NCI-H1930 (cell line): Measurements from ENCODE around the gene PEMT.
"Not testable (repeated sequence)": the region's sequence is repeated elsewhere in the genome, so short reads cannot be mapped to it uniquely, and the experiment has no call there.

Experiments used
- DNase-seq, 2 experiments: peaks; one replicate each; lab custom pipeline; 2025; lab: John Stamatoyannopoulos, UW

PEMT gene

DNA sequence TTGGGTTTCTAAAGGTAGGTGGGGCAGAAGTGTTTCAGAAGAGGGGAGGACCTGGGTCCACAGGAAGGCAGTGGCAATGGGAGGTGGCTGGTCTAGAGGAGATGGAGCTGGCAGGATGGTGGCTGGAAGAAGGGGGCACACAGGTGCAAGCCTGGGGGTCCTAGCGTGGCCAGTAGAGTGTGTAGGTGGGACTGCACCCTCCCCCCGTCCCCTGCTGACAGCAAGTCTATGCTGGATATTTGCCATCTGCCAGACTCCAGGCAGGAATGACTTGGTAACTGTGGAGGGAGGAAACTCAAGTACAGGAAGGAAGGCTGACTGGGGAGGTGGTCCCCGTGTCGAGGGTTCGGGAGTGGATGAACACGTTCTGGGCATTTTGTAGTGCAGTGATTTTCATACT is 106.1 kb downstream of the PEMT start:
- no peak for DNase-seq

DNA sequence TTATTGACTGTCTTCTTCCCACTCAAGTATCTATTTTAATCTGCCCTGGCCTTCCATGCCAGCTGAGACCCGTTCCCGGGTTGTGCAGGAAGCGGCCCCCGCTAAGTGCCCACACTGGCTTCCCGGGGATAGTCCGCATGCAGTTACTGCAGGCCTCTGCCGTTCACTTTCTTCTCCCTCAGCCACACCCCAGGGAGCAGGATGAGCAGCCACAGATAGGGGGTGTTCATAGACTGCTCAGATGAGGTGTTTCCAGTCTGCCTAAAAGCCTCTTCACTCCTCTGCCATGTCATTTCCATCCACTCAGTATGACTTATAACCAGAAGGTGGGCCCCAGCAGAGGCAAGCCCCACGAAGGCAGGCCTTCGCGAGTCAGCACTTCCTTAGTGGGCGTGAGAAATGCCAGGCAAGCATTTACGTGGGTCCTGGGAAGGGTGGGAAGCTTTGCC is 107.0 kb downstream of the PEMT start:
- DNase-seq = no peak

DNA sequence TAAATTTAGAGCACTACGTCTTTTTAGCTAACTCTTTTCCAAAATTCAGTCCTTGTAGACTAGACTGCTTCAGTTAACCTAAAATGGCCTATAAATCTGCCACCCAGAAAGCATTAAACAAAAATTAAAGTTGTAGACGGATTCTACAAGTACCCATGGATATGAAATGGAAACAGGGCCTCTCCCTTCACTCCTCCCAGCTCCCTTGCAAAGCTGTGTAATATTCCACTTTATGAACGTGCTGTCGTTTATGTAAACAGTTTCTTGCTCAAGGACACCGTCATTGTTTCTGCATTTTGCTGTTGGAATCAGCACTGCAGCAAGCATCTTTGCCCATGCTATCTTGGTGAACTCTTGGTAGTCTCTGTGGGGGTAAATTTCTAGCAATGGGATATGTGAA is 109.6 kb downstream of the PEMT start:
- no peak for DNase-seq

DNA sequence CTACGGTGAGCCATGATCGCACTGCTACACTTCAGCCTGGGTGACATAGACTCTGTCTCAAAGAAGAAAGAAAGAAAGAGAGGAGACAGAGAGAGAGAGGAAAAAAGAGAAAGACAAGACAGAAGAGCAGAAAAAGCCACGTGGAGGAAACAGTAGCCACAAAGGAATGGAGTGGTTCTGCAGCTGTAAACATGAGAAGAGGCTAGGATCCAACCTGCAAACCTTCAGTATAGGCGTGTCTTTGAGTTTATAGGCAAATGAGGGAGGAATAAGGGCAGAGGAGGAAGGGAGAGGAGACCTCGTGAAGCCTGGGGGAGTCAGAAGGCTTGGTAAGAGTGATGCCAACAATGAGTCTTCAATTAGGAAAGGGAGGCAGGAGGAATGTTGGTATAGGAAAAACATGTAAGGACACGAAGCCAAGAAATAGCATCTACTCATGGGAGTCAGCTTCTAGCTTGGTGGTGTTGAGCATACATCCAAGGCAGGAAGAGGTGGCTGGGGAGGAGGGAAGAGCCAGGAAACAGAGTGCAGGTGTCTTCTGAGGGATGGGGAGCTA is 110.8 kb downstream of the PEMT start:
- no peak for DNase-seq

DNA sequence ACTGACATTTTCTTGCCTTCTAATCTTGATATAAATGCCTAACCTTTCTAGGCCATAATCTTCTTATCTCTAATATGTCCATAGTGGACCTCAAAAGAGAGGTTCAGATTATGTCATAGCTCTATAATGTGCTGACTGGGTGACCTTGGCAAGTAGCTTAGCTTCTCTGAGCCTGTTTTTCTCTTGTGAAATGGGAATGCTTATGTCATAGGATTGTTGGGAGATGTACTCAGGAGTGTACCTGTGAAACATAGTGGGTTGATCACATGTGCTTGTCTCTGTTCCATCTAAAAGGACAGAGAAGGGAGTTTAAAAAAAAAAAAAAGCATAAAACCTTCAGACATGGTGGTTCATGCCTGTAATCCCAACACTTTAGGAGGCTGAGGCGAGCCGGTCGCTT is 112.3 kb downstream of the PEMT start:
- no peak for DNase-seq

DNA sequence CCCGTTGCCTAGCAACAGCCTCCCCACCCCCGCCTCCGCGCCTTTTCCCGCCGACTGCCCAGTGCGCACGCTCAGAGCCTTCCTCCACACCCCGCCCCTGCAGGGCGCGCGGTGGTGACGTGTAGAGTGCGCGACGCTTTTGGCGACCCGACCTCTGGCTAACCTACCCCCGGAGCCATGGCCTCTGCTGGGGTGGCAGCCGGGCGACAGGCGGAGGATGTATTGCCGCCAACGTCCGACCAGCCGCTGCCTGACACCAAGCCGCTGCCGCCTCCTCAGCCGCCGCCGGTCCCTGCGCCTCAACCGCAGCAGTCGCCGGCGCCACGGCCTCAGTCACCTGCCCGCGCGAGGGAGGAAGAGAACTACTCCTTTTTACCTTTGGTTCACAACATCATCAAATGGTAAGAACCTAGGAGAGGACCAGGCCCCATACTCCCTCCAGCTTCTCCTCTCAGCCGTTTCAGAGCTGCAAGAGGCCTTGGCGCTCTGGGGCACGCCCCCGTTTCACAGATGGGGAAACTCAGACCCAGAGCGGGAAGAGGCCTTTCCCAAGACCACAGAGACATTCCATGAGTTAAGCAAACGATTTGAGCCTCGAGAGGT is 114.5 kb downstream of the PEMT start, which contains the start of gene MED9:
TSS of gene MED9 (plus strand) at position 136 of the 603 bp plus-strand sequence. CDS start at position 178, 42 bp downstream.
- peak; percentile 86 to 94 for DNase-seq

DNA sequence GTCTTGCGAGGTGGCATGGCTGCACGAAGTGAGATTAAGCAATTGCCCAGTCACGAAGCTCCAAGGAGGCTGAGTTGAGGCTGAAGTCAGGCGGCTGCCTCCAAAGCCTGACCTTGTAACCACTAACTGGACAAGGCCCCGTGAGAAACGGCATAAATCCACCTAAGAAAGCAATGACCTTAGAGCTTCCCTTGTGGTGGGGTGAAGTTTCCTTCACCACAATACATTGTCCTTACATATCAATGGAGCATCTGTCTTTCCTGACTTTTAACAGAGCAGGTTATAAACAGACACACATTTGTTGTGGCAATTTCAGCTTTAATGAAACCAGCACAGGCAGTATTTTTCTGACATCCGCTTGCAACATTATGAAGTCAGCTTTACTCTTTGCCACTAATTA is 117.2 kb downstream of the PEMT start:
- no peak for DNase-seq

DNA sequence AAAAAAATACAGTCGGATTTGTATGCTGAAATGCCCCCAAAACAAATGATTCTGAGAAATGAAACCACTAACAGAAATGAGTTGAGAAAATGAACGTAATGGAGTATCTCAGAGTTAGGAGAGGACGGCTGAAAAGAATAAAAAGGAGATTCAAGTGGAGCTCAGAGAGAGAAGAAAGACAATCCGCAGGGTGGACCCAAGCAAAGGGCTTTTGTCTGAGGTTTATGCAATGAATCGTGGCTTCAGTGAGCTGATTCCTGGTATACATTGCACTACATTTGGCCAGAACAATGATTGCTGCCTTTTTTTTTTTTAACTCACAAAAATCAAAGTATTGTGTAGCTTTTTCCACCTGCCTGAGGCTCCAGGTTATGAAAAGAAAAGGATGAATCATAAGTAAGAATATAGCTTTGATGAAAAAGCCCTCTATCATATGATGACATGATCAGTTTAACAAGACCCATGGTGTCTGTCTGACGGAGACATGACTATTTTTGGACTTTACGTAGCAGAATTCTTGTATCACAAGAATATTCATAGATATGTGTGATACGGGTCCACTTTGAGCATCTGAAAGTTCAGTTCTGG is 119.1 kb downstream of the PEMT start:
- DNase-seq = peak in 1 of 2 experiments; percentile 24

DNA sequence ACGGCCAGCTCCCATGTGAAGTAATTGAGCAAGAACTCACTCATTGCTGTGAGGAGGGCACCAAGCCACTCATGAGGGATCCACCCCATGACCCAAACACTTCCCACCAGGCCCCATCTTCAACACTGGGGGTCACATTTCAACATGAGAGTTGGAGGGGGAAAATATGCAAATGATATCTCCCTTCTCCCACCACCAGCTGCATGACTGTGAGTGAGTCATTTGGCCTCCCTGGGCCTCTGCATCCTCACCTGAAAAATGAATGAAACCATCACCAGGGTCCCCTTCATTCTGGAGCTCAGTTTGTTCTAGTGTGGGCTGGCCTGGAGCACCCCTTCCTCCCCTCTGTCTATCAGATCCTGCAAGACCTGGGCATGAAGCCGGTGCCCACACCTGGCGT is 121.5 kb downstream of the PEMT start:
- no peak for DNase-seq

DNA sequence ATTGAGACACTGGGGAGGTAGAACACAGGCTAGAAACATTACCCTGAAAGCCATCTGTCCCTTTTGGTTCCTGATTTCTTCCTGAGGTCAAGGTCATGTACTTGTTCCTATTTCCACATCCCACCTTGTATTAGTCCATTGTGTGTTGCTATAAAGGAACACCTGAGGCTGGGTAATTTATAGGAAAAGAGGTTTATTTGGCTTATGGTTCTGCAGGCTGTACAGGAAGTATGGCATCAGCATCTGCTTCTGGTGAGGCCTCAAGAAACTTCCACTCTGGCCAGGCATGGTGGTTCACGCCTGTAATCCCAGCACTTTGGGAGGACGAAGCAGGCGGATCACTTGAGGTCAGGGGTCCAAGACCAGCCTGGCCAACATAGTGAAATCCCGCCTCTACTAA is 122.2 kb downstream of the PEMT start:
- no peak for DNase-seq

DNA sequence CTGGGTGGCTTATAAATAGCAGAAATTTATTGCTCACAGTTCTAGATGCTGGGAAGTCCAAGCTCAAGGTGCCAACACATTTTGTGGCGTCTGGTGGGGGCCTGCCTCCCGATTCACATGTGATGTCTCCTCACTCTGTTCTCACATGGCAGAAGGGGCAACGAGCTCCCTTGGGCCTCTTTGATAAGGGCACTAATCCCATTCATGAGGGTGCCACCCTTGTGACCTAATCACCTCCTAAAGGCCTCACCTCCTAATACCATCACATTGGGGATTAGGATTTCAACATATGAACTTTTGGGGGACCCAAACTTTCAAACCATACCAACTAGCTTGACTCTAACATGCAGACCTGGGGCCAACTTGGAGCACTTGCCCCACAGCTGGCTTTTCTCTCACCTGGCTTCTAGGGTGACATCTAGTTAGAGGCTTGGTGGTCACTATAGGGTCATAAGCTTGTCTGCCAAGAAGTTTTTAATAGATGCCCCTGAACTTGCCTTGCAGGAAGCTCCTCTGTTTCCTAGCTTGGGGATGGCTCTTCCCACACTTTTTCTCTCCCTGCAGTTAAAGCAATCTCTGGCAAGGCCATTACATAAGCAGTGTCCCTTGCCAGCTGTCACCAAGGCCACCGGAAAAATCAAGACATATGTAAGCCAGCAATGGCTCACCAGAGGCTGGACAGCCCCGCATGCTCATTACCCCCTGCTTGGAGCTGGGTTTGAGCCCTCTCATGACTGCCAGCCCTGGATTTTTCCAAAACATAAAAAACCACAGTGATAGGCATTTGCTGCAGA is 123.1 kb downstream of the PEMT start:
- DNase-seq = no peak

DNA sequence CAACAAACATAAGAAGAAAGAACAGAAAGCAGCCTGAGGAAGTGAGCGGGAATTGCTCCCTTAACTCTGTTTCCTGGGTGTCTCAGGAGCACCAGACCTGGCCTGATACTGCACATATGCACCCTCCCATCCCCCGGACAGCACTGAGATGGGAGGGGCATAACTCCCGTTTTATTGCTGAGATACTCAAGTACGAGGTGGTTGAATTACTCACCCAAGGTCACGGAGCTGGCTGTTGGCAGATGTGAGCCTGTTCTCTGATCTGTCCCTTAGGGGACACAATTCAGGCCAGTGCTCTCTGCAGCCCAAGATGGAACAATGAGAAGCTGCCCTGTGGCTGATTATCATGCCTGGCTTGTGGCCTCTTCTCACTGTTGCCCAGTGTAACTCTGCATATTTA is 123.8 kb downstream of the PEMT start:
- DNase-seq = no peak

DNA sequence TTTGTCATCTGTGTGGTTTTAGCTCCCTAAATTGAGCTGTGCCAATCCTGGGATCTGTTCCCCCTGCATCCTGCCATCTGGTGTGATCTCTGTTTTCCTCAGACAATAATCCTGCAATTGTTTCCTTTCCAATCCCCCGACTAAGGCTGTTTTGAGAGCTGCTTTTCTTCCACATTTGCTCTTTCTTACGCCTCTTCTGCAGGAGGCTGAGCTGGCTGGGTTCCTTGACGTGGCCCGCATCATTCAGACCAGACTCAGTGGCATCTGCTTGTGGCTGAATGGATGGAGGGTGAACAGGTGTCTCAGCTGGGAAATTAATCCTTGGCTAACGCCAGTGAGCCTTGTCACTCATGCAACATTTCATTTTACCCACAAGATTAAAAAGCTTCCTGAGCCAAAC is 124.5 kb downstream of the PEMT start:
- DNase-seq = no peak

DNA sequence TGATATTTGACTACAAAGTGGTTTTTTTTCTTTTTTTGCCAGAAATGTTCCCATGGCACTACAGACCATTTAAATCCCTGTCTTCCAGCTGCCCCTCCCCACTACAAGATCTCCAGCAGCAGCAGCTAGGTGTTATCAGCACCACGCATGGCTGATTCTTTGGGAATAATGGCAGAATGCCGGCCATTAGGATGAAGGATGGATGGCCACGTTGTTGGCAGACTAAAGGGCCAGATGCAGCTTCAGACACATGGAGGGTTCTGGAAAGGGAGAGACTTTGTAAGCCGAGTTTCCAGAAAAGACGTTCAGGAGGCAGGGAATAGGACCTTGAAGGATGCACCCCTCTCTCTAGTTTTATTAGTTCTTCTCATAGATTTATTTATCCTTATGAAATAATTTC is 125.0 kb downstream of the PEMT start:
- DNase-seq = no peak

DNA sequence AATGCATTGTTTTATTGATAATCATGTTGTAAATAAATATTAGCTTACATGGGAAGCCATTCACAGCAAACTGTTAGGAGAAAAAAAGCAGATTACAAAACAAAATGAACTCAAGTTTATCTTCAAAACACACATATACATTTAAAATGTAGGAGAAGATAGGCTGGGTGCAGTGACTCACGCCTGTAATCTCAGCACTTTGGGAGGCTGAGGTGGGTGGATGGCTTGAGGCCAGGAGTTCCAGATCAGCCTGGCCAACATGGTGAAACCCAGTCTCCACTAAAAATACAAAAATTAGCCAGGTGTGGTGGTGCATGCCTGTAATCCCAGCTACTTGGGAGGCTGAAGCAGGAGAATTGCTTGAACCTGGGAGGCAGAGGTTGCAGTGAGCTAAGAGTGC is 125.6 kb downstream of the PEMT start:
- not testable (repeated sequence) for DNase-seq

DNA sequence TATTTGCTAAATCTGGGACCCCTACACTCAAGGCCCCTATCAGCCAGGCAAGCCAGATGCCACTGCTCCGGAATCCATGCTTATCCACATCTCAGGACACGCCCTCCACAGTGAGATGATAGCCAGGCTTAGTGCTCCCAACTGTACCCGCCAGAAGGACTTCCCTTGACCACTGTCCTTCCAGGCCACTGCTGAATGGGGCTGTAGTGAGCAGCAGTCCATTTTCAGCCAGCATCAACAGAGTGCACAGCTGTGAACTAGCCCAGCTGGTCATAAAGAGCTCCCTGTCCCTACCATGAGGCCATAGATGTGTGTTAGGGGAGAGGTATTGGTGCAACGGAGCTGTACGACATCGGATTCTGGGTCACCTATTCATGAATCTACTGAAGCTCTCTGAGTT is 127.7 kb downstream of the PEMT start:
- DNase-seq = no peak

DNA sequence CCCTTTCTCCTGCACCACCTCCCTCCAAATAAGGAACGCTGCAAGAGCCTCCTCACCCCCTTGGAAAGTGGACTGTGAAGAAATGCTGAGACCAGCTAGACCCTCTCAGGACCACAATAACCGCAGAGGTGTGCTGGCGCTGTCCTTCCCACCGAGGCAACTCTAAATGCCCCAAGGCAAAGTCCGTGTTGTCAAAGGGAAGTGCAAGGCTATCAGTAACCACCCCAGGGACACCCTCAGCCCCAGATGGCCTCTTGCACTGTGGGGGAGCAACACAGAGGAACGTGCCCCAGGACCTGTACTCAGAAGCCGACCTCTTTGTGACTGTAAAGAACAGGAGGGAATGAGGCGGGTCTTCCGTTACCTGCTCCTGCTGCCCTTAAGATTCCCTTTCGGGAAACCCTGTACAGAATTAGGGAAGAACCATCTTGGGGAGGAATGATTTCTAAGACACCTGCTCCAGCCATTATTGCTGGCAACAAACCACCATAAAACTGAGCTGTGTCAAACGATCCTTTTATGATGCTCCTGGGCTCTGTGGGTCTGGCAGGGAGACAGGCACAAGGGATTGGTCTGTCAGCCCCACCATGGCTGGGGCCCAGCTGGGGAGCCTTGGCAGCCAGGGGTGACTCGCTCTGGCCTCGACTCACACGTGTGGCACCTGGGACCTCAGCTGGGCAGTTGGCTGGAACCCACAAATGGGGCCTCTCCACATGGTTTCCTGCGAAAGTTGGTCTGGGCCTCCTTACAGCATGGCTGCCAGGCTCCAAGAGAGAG is 129.3 kb downstream of the PEMT start:
- no peak for DNase-seq

DNA sequence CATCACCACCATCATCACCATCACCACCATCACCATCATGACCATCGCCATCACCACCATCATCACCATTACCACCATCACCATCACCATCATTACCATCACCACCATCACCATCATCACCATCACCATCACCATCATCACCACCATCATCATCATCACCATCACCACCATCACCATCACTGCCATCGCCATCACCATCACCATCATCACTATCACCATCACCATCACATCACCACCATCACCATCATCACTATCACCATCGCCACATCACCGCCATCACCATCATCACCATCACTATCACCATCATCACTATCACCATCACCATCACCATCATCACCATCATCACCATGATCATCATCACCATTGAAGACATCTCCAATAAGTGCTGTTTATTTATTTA is 131.5 kb downstream of the PEMT start:
- no peak for DNase-seq

DNA sequence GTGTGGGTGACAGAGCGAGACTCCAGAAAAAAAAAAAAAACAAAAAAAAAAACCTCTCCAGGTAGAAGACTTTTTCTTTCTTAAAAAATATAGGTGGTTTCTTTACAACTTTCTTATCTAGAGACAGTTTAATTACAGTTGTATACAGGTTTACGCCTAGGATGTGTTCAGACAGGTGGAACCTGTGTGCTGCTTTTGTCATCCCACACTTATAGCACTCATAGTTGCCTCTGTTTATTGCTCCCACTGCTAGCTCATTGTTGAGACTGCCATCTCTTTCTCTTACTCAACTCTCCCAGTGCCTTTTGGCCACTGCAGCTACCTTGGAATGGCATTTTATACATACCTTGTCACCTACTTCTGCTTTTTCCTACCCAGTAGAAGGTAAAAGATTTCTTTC is 133.8 kb downstream of the PEMT start:
- no peak for DNase-seq

DNA sequence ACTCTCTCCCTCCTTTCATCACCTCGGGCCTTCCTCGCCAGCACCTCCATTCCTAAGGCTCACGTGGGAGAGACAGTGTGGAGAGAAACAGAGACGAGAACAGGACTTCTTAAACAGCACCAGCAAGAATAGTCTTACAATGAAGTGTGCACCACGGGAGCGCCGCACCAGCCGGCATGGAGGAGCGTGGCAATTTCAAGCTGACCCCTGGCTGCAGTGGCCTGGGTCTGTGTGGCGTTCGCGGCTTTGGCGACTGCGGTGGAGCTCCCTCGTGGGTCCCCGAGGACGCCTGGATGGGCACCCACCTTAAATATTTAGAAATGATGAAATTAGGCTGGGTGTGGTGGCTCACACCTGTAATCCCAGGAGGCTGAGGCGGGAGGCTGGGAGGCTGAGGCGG is 135.3 kb downstream of the PEMT start:
- DNase-seq = no peak
